Mesendoderm (in vitro differentiated cells): ENCODE data around the gene RASA3.

Experiments
- DNase-seq: peaks from one replicate; pipeline ENCODE4 v3.0.0; 2013
- H2AK5ac ChIP-seq: 2 replicates; pipeline ENCODE4 v1.6.1; 2013; ENCODE audit warnings: low read length, inconsistent platforms
- H2BK120ac ChIP-seq: 2 replicates; pipeline ENCODE4 v1.6.1; 2013; ENCODE audit warnings: low read depth, mild to moderate bottlenecking, low read length, moderate library complexity, mixed read lengths
- H2BK15ac ChIP-seq: replicated peaks from 2 replicates; pipeline ENCODE4 v1.6.1; 2013; ENCODE audit warnings: low read depth, mild to moderate bottlenecking, moderate library complexity
- H2BK5ac ChIP-seq: 2 replicates; pipeline ENCODE4 v1.6.1; 2013; ENCODE audit warnings: low read length, inconsistent platforms
- H3K18ac ChIP-seq: 2 replicates; pipeline ENCODE4 v1.6.1; 2013; ENCODE audit warnings: mild to moderate bottlenecking, low read length, mixed read lengths
- H3K23ac ChIP-seq: one replicate; pipeline ENCODE4 v1.6.1; 2013; ENCODE audit warnings: low read length
- H3K27ac ChIP-seq: 2 replicates; pipeline ENCODE4 v1.5.1; 2013; ENCODE audit warnings: low read depth, mild to moderate bottlenecking, inconsistent platforms, low read length, moderate library complexity
- H3K27me3 ChIP-seq: 2 replicates; pipeline ENCODE4 v1.6.1; 2013; ENCODE audit warnings: low read length, control low read depth, mild to moderate bottlenecking, inconsistent platforms; ENCODE audit not compliant: insufficient read depth, poor library complexity
- H3K36me3 ChIP-seq: 2 replicates; pipeline ENCODE4 v1.6.1; 2013; ENCODE audit warnings: low read length, inconsistent platforms; ENCODE audit not compliant: control insufficient read depth, insufficient read depth
- H3K4ac ChIP-seq: one replicate; pipeline ENCODE4 v1.6.1; 2013; ENCODE audit warnings: low read depth, mild to moderate bottlenecking, low read length, moderate library complexity
- H3K4me1 ChIP-seq: 2 replicates; pipeline ENCODE4 v1.6.1; 2013; ENCODE audit warnings: low read depth, low read length, inconsistent platforms; ENCODE audit not compliant: control insufficient read depth
- H3K4me2 ChIP-seq: 2 replicates; pipeline ENCODE4 v1.6.1; 2013; ENCODE audit warnings: low read length
- H3K4me3 ChIP-seq: 2 replicates; pipeline ENCODE4 v1.5.1; 2013; ENCODE audit warnings: mild to moderate bottlenecking, low read length
- H3K56ac ChIP-seq: one replicate; pipeline ENCODE4 v1.6.1; 2013; ENCODE audit warnings: low read length
- H3K79me1 ChIP-seq: 2 replicates; pipeline ENCODE4 v1.6.1; 2013; ENCODE audit warnings: low read length, inconsistent platforms
- H3K79me2 ChIP-seq: 2 replicates; pipeline ENCODE4 v1.6.1; 2013; ENCODE audit warnings: mild to moderate bottlenecking, low read length; ENCODE audit not compliant: control insufficient read depth, insufficient read depth
- H3K9ac ChIP-seq: 2 replicates; pipeline ENCODE4 v1.6.1; 2013; ENCODE audit warnings: low read length, inconsistent platforms
- H4K5ac ChIP-seq: one replicate; pipeline ENCODE4 v1.6.1; 2013; ENCODE audit warnings: low read length
- H4K8ac ChIP-seq: one replicate; pipeline ENCODE4 v1.6.1; 2013; ENCODE audit warnings: low read depth, mild to moderate bottlenecking, control low read depth, low read length, moderate library complexity
- WGBS: extraction: QIAGEN DNeasy Blood & Tissue Kit; methylation state at CpG from one replicate; pipeline ENCODE4 v1.1.7; 2013; ENCODE audit warnings: low lambda C conversion rate, missing lambda C conversion rate; ENCODE audit not compliant: insufficient coverage; ENCODE audit errors: extremely low coverage; 5-methylcytosine and 5-hydroxymethylcytosine counted together

RASA3 gene

DNA sequence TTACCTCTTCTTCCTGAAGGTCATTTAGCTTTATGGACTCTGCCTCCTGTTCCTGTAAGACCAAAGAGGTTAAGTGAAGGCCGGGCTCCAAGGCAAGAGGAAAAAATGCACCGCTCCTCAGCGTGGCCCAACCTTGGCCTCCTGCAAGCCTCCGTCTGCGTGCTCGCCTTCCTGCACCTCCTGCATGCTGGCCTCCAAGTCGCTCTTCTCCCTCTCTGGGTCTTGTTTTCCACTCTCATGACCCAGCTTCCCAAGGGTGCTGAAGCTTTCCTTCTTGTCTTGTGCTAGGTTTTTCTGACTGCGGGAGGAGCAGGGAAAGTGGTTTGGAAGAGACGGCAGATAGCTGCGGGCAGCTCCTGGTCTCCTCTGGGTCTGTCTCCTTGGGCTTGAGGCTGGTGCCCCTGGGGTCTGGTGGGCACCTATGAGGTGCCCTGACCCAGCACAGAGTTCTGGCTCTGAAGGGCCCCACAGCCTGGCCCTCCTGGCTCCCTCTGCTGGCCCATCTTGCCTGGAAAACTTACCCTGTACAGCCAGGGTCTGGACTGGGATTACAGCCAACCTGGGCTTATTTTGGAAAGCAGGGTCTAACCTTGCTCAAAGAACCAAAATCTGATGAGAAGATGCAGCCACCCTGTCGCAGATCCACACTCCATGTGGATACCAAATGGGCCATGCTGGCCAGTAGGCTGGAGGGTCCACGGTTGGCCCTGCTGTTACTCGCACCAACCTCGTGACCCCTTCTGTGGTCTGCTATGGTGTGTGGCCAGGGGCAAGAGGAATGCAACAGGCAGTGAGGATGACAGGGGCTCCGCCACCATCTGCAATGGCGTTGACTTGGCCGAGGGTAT, 163.7 kb downstream of the RASA3 start:
- Histone ChIP-seq H2AK5ac (no peak overlapping the region), H3K4me2 (no peak overlapping the region), H2BK15ac (no peak overlapping the region), H3K36me3 (no peaks in the 10 kb centered on the region), H4K5ac (no peak overlapping the region), H3K79me1 (no peaks in the 10 kb centered on the region), H3K4ac (no peak overlapping the region), H3K9ac (no peak overlapping the region), H3K18ac (no peak overlapping the region), H4K8ac (no peak overlapping the region), H3K4me3 (no peak overlapping the region), H3K27ac (no peak overlapping the region), H2BK5ac (no peak overlapping the region), H3K27me3 (no peaks in the 10 kb centered on the region), H3K4me1 (no peaks in the 10 kb centered on the region), H3K56ac (no peak overlapping the region), H3K79me2 (no peaks in the 10 kb centered on the region), H2BK120ac (no peak overlapping the region), H3K23ac (no peak overlapping the region)
- no peak for DNase-seq
- WGBS: no CpG with 5 or more reads among the region's 17 CpGs

GRCh38 chr13:113967729-113968462, 164.5 kb downstream of the RASA3 start:
- DNase-seq: no peak
- no CpG with 5 or more reads among the region's 20 CpGs for WGBS

DNA sequence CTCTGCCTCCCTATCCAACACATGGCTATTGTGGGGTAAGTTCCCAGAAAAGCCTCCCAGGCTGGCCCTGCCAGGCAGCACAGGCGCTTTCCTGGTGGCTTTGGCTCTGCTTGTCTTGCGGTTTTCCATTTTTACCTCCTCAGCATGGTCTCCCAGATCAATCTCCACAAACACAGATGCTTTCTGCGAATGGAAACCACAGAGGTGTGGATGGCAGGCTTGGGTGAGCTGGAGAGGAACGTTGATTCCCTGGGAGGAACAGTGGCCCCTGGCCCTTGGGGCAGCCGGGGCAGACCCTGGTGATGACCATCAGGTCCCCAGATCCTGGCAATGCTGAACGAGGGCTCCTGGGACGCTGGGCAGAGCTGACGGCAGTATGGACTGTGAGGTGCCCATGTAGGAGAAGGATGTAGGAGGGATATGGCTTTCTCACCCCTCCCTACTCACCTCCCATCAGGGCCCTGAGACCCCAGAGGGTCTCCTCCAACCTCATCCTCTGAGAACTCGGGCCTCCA, 165.2 kb downstream of the RASA3 start:
- Histone ChIP-seq H3K27ac (no peak overlapping the region), H3K56ac (no peak overlapping the region), H2BK5ac (no peak overlapping the region), H4K5ac (no peak overlapping the region), H3K4ac (no peak overlapping the region), H3K4me3 (no peak overlapping the region), H3K4me2 (no peak overlapping the region), H3K18ac (no peak overlapping the region), H2BK120ac (no peak overlapping the region), H3K36me3 (no peaks in the 10 kb centered on the region), H3K79me2 (no peaks in the 10 kb centered on the region), H3K9ac (no peak overlapping the region), H3K27me3 (no peaks in the 10 kb centered on the region), H3K79me1 (no peaks in the 10 kb centered on the region), H2BK15ac (no peak overlapping the region), H3K23ac (no peak overlapping the region), H4K8ac (no peak overlapping the region), H2AK5ac (no peak overlapping the region), H3K4me1 (no peaks in the 10 kb centered on the region)
- no CpG with 5 or more reads among the region's 9 CpGs for WGBS
- DNase-seq: no peak

More at GRCh38 chr13:113967729-113968462, 164.5 kb downstream of the RASA3 start:
- Histone ChIP-seq H2BK15ac (no peak overlapping the region), H3K4me2 (no peak overlapping the region), H3K4me1 (no peaks in the 10 kb centered on the region), H3K79me2 (no peaks in the 10 kb centered on the region), H3K27me3 (no peaks in the 10 kb centered on the region), H4K5ac (no peak overlapping the region), H2BK120ac (no peak overlapping the region), H3K27ac (no peak overlapping the region), H3K56ac (no peak overlapping the region), H3K36me3 (no peaks in the 10 kb centered on the region), H3K9ac (no peak overlapping the region), H3K23ac (no peak overlapping the region), H3K18ac (no peak overlapping the region), H2AK5ac (no peak overlapping the region), H2BK5ac (no peak overlapping the region), H4K8ac (no peak overlapping the region), H3K4me3 (no peak overlapping the region), H3K4ac (no peak overlapping the region), H3K79me1 (no peaks in the 10 kb centered on the region)

- DNase-seq: no peak
- Histone ChIP-seq H3K18ac (no peak overlapping the region), H3K36me3 (no peaks in the 10 kb centered on the region), H2AK5ac (no peak overlapping the region), H2BK15ac (no peak overlapping the region), H3K4me1 (no peaks in the 10 kb centered on the region), H3K4ac (no peak overlapping the region), H2BK120ac (no peak overlapping the region), H3K4me3 (no peak overlapping the region), H3K9ac (no peak overlapping the region), H3K23ac (no peak overlapping the region), H4K5ac (no peak overlapping the region), H3K79me2 (no peaks in the 10 kb centered on the region), H3K27ac (no peak overlapping the region), H3K56ac (no peak overlapping the region), H2BK5ac (no peak overlapping the region), H3K27me3 (no peaks in the 10 kb centered on the region), H3K79me1 (no peaks in the 10 kb centered on the region), H4K8ac (no peak overlapping the region), H3K4me2 (no peak overlapping the region)
- WGBS: 100% methylated on average over 2 of the region's 5 CpGs
Observed at GRCh38 chr13:113965968-113966884, 166.2 kb downstream of the RASA3 start.

DNA sequence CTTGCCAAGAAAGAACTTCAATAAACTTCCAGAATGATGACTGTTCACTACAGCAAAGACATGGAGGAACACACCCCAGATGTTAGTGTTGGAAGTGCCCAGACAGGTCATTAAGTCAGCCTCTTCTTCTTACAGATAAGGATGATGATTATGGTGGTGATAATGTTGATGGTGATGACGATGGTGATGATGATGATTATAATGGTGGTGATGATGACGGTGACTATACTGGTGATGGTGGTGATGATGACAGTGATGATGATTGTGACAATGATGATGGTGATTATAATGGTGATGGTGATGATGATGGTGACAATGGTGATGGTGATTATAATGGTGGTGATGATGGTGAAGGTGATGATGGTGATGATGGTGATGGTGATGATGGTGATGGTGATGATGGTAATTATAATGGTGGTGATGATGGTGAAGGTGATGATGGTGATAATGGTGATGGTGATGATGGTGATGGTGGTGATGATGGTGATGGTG, 167.0 kb downstream of the RASA3 start:
- Histone ChIP-seq H3K4ac (no peak overlapping the region), H3K4me3 (no peak overlapping the region), H3K23ac (no peak overlapping the region), H3K79me2 (no peaks in the 10 kb centered on the region), H3K9ac (no peak overlapping the region), H3K56ac (no peak overlapping the region), H2AK5ac (no peak overlapping the region), H3K4me1 (no peaks in the 10 kb centered on the region), H4K5ac (no peak overlapping the region), H3K4me2 (no peak overlapping the region), H2BK15ac (no peak overlapping the region), H3K36me3 (no peaks in the 10 kb centered on the region), H3K27ac (no peak overlapping the region), H3K18ac (no peak overlapping the region), H4K8ac (no peak overlapping the region), H3K27me3 (no peaks in the 10 kb centered on the region), H2BK120ac (no peak overlapping the region), H2BK5ac (no peak overlapping the region), H3K79me1 (no peaks in the 10 kb centered on the region)
- no peak for DNase-seq
- WGBS: 100% methylated on average over 1 of the region's 2 CpGs
